Panc1 (cell line): ENCODE data around the gene KIF17. TPM values are rescaled to one million over a fixed set of nuclear protein-coding genes. Genes with fewer than 3 reads are reported as not detected.

ENCODE experiments used
- ATAC-seq: fragments of 200-7000 bp; cut with Tn5 transposase; 2 replicates; pipeline ENCODE4 v1.9.1; 2020; ENCODE audit warnings: mild to moderate bottlenecking, moderate library complexity
- BruUV-seq: library from RNA; stranded (reverse); fragments of 400-500 nt; replicated peaks from 2 replicates; lab custom pipeline; 2021; lab: Mats Ljungman, UMichigan
- CTCF ChIA-PET: fragments of 300-600 bp; sonication (Branson Sonifier 250); formaldehyde crosslinking; loops from one replicate; lab custom pipeline; 2022; ENCODE audit warnings: antibody characterized with exemption; lab: Charles Lee
- POLR2A ChIA-PET: fragments of 300-600 bp; sonication (Branson Sonifier 250); formaldehyde crosslinking; loops from one replicate; lab custom pipeline; 2022; ENCODE audit warnings: antibody characterized with exemption; lab: Charles Lee
- DNase-seq: peaks from one replicate; pipeline ENCODE4 v3.0.0-alpha.2; 2010; ENCODE audit warnings: low read depth, low spot score
- H3K27ac ChIP-seq: 2 replicates; pipeline ENCODE4 v1.5.1; 2011; ENCODE audit warnings: mild to moderate bottlenecking, low read length, inconsistent platforms
- H3K27me3 ChIP-seq: fragments of 200-500 bp; sonication (Bioruptor generic); 2 replicates; pipeline ENCODE4 v1.6.0; 2014; ENCODE audit warnings: low read length, inconsistent platforms; ENCODE audit not compliant: control insufficient read depth, insufficient read depth
- H3K36me3 ChIP-seq: fragments of 200-500 bp; sonication (Bioruptor generic); 2 replicates; pipeline ENCODE4 v1.5.1; 2014; ENCODE audit warnings: inconsistent platforms, mild to moderate bottlenecking, low read length, moderate library complexity; ENCODE audit not compliant: control insufficient read depth, insufficient read depth
- H3K4me1 ChIP-seq: 2 replicates; pipeline ENCODE4 v1.5.1; 2011; ENCODE audit warnings: inconsistent platforms, mild to moderate bottlenecking, low read length, moderate library complexity; ENCODE audit not compliant: control insufficient read depth, insufficient read depth
- H3K4me3 ChIP-seq, 2 experiments: 2 replicates each; pipeline ENCODE4 v1.5.1; 2011 to 2012; ENCODE audit warnings: low read depth in 2 of 2, low read length in 2 of 2, mild to moderate bottlenecking in 2 of 2, inconsistent platforms in 1 of 2, moderate library complexity in 1 of 2
- H3K9me3 ChIP-seq: fragments of 200-500 bp; sonication (Bioruptor generic); 2 replicates; pipeline ENCODE4 v1.5.1; 2014; ENCODE audit warnings: low read depth, mild to moderate bottlenecking, inconsistent platforms, low read length, moderate library complexity; ENCODE audit not compliant: control insufficient read depth, insufficient read depth
- CTCF ChIP-seq: fragments of 450-650 bp; IDR thresholded peaks from 2 replicates; pipeline ENCODE4 v1.5.1; 2017; ENCODE audit warnings: mild to moderate bottlenecking
- POLR2AphosphoS5 ChIP-seq: IDR thresholded peaks from 2 replicates; pipeline ENCODE4 v1.6.1; 2012; ENCODE audit warnings: mild to moderate bottlenecking, low read depth, low read length, moderate library complexity
- REST ChIP-seq, 2 experiments: IDR thresholded peaks; 2 replicates each; pipeline ENCODE4 v1.6.1; 2011 to 2012; ENCODE audit warnings: low read depth in 2 of 2, control low read depth in 1 of 2, low read length in 1 of 2, mild to moderate bottlenecking in 1 of 2, moderate library complexity in 1 of 2; ENCODE audit not compliant: insufficient read depth in 1 of 2
- SIN3A ChIP-seq: IDR thresholded peaks from 2 replicates; pipeline ENCODE4 v1.6.1; 2012; ENCODE audit warnings: low read depth, mild to moderate bottlenecking, low read length, moderate library complexity, borderline replicate concordance; ENCODE audit not compliant: insufficient read depth
- TCF7L2 ChIP-seq: IDR thresholded peaks from 2 replicates; pipeline ENCODE4 v1.6.1; 2011; ENCODE audit warnings: mild to moderate bottlenecking, low read depth, low read length, inconsistent platforms
- in situ Hi-C: cut with HindIII; loops from 2 replicates; pipeline ENCODE4 v1.10.0; 2016; ENCODE audit warnings: low sequenced_read_pairs, low pct_unique_long_range_greater_than_20kb
- intact Hi-C: fragments of 100-400 bp; cut with micrococcal nuclease; formaldehyde crosslinking; loops from one replicate; pipeline ENCODE4 v1.10.0; 2022; ENCODE audit not compliant: unreplicated experiment
- total RNA-seq: library from RNA; stranded (reverse); gene quantifications from one replicate; pipeline ENCODE4 v1.2.1, GENCODE V29; 2021; ENCODE audit not compliant: unreplicated experiment

The KIF17 gene
- total RNA-seq, 1 experiment from 2014 or later, result 3.9 TPM

DNA sequence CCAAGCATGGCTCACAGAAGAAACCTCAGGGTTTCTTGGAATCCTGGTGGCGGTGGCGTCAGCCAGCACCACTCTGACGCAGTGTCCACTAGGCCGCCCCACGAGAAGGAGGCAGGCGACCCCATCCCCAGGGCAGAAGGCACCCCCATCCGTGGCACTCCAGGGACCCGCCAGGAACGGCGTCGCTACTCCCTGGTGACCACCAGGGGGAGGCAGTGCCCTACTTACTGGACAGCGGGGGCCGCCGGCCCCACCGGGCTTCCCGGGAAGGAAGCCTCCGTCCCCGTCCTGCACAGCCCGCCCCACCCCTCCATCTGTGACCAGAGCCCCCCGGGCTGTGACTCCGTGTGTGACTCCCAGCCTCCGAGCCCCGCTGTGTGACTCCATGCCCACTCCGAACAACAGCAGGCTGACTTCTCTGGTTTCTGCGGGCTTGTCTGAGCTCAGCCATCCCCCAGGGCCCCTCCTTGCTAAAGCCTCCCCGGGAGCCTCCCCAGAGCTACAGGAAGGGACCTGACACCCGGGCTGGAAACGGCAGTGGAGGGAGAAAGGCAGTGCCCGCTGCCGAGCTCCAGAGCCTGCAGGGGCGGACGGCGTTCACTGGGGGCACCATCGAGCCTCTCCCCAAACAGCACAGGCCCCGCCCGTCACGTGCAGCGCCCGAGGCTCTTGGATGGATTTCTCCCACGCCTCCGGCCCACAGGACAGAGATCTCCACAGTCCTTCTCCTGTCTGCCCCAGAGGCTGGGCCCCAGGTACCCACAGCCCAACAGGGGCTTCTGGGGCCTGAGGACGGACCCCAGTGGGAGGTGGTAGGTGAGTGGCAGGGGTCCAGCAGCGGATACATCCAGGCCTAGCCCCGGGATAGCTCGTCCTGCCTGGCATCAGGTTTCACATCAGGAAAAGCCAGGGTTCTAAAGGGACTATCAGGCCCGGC is 21.1 kb downstream of the KIF17 start:
- peak; percentile 91 for ATAC-seq
- H3K27me3 ChIP-seq, result no peaks in the 10 kb centered on the region
- peaks cover 5% of the 10 kb centered on the region for H3K4me1 ChIP-seq
- TF ChIP-seq REST (IDR thresholded peaks at IDR 0.05; ENCODE audit: insufficient read depth in 1 of 2, low read depth in 2 of 2, low read length in 1 of 2) (no peak), TCF7L2 (peak; percentile 18; the same call in 1 of the 2 replicates), POLR2AphosphoS5 (no peak), CTCF (peak; percentile 97), SIN3A (0 out of 2 replicates have a peak, but pooled peaks have one; percentile 44)
- H3K27ac ChIP-seq, result peak overlapping the region; percentile 80
- H3K36me3 ChIP-seq, result no peaks in the 10 kb centered on the region
- DNase-seq, result peak; percentile 42
- POLR2A ChIA-PET, result interaction anchor here (0.6 kb wide), 4 partner anchors 10 to 452 kb away, joined by 3 to 8 read pairs (median 4); no protein-coding TSS in a partner anchor
- H3K4me3 ChIP-seq, result peak overlapping the region; percentile 51 to 65
- in situ Hi-C loops, result no loop called here
- CTCF ChIA-PET, result interaction anchor here (0.6 to 1.3 kb wide), 13 partner anchors 9 to 536 kb away, joined by 3 to 8 read pairs (median 3); partner anchors contain the start of gene SH2D5
- BruUV-seq, result no TSS peak
- intact Hi-C loops, result loop anchor here (5.0 kb wide), 1 partner anchor 501 kb away; no protein-coding TSS in a partner anchor
- no peaks in the 10 kb centered on the region for H3K9me3 ChIP-seq

DNA sequence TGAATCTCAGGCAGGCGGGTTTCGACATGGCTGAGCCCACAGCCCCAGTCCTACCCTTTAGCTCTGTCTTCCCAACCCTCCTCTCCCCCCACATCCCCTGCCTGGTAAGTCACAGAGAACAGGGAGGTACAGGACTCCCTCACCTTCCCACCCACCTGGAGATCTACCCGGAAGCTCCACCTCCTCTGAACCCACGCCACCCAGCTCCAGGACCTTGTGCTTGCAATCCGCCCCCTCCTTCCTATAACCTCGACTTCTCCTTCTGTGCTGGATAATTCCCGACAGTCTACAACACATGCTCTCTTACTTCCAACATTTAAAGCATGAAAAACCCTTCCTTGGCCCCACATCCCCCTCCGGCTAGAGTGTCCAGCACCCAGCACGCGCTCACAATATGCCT is 22.3 kb downstream of the KIF17 start:
- no peaks in the 10 kb centered on the region for H3K9me3 ChIP-seq
- CTCF ChIA-PET, result interaction anchor here (1.0 kb wide), 1 partner anchor 500 kb away, joined by 3 read pairs; no protein-coding TSS in a partner anchor
- BruUV-seq, result no TSS peak
- ATAC-seq (no peak), DNase-seq (no peak)
- no peak overlapping the region for H3K27ac ChIP-seq
- peaks cover 5% of the 10 kb centered on the region for H3K4me1 ChIP-seq
- no peaks in the 10 kb centered on the region for H3K27me3 ChIP-seq
- intact Hi-C loops (loop anchor here (5.0 kb wide), 1 partner anchor 502 kb away; no protein-coding TSS in a partner anchor), in situ Hi-C loops (no loop called here)
- TF ChIP-seq POLR2AphosphoS5 (no peak), CTCF (no peak), SIN3A (no peak)
- no peak overlapping the region for H3K4me3 ChIP-seq
- POLR2A ChIA-PET, result no interaction called here
- H3K36me3 ChIP-seq, result no peaks in the 10 kb centered on the region
